SK-N-SH (cell line): ENCODE measurements around the gene PERM1. TPM values are rescaled to one million over a fixed set of nuclear protein-coding genes. Genes with fewer than 3 reads are reported as not detected.

Experiments
- CTCF ChIA-PET: fragments of 300-600, 350-600 bp; formaldehyde crosslinking; extraction: SDS; loops from one replicate; lab custom pipeline; 2021; lab: Yijun Ruan, JAX
- POLR2A ChIA-PET: fragments of 350-600 bp; sonication (Branson Sonifier 250); formaldehyde crosslinking; extraction: SDS; loops from one replicate; lab custom pipeline; 2020; ENCODE audit warnings: antibody characterized with exemption, inconsistent platforms; lab: Yijun Ruan, JAX
- DNase-seq: peaks from one replicate; pipeline ENCODE4 v3.0.0; 2012
- H2AFZ ChIP-seq: fragments of 200-600 bp; sonication (generic); 2 replicates; pipeline ENCODE4 v1.8.1; 2016; ENCODE audit warnings: antibody characterized with exemption, mild to moderate bottlenecking, low read depth
- H3F3A ChIP-seq: fragments of 200-600 bp; sonication (generic); replicated peaks from 2 replicates; pipeline ENCODE3; 2016; ENCODE audit warnings: antibody characterized with exemption, mild to moderate bottlenecking; ENCODE audit not compliant: insufficient read depth
- H3K27ac ChIP-seq, 2 experiments: fragments of 200-500 bp in 1 of 2; fragments of 200-600 bp in 1 of 2; sonication (Bioruptor generic) in 1 of 2; sonication (generic), shearing (Covaris generic) in 1 of 2; 2 replicates each; pipeline versions ENCODE4 v1.5.1 to v1.6.1; 2014 to 2016; ENCODE audit warnings: low read depth in 2 of 2, inconsistent platforms in 1 of 2, low read length in 1 of 2, mild to moderate bottlenecking in 1 of 2, mixed read lengths in 1 of 2
- H3K27me3 ChIP-seq: fragments of 200-600 bp; sonication (generic), shearing (Covaris generic); 2 replicates; pipeline ENCODE4 v1.6.1; 2016; ENCODE audit warnings: mixed run types; ENCODE audit not compliant: insufficient read depth
- H3K36me3 ChIP-seq, 2 experiments: fragments of 200-500 bp in 1 of 2; fragments of 200-600 bp in 1 of 2; sonication (Bioruptor generic) in 1 of 2; sonication (generic) in 1 of 2; replicated peaks in 1 of 2; 2 replicates each; pipeline versions ENCODE3 to v1.5.1; 2014 to 2016; ENCODE audit warnings: low read length in 1 of 2, mild to moderate bottlenecking in 1 of 2; ENCODE audit not compliant: insufficient read depth in 2 of 2, control insufficient read depth in 1 of 2
- H3K4me1 ChIP-seq, 2 experiments: fragments of 200-500 bp in 1 of 2; fragments of 200-600 bp in 1 of 2; sonication (Bioruptor generic) in 1 of 2; sonication (generic), shearing (Covaris generic) in 1 of 2; 2 replicates each; pipeline versions ENCODE4 v1.5.1 to v1.6.1; 2014 to 2016; ENCODE audit warnings: low read depth in 1 of 2, low read length in 1 of 2, mixed run types in 1 of 2; ENCODE audit not compliant: insufficient read depth in 2 of 2, control insufficient read depth in 1 of 2
- H3K4me2 ChIP-seq: fragments of 200-600 bp; sonication (generic), shearing (Covaris generic); 2 replicates; pipeline ENCODE4 v1.6.1; 2017; ENCODE audit warnings: mixed run types
- H3K4me3 ChIP-seq, 2 experiments: fragments of 200-500 bp in 1 of 2; fragments of 200-600 bp in 1 of 2; sonication (Bioruptor generic) in 1 of 2; sonication (generic), shearing (Covaris generic) in 1 of 2; 2 replicates each; pipeline versions ENCODE4 v1.5.1 to v1.8.1; 2014 to 2016; ENCODE audit warnings: low read depth in 2 of 2, inconsistent platforms in 1 of 2, low read length in 1 of 2, mild to moderate bottlenecking in 1 of 2, mixed read lengths in 1 of 2, moderate library complexity in 1 of 2
- H3K79me2 ChIP-seq: fragments of 200-600 bp; sonication (generic); 2 replicates; pipeline ENCODE4 v1.8.1; 2017; ENCODE audit warnings: mild to moderate bottlenecking; ENCODE audit not compliant: insufficient read depth
- H3K9ac ChIP-seq: fragments of 200-600 bp; sonication (generic); 2 replicates; pipeline ENCODE4 v1.6.1; 2017; ENCODE audit warnings: mixed run types
- H3K9me2 ChIP-seq: fragments of 200-600 bp; sonication (generic); 2 replicates; pipeline ENCODE4 v1.6.1; 2017; ENCODE audit warnings: mixed run types
- H3K9me3 ChIP-seq: fragments of 200-600 bp; sonication (generic); 2 replicates; pipeline ENCODE4 v1.6.1; 2017; ENCODE audit warnings: mixed run types, mild to moderate bottlenecking, moderate library complexity
- H4K20me1 ChIP-seq: fragments of 200-600 bp; sonication (generic); 2 replicates; pipeline ENCODE4 v1.6.1; 2017; ENCODE audit warnings: mild to moderate bottlenecking, mixed run types; ENCODE audit not compliant: insufficient read depth
- CHD2 ChIP-seq: fragments of 150-350 bp; IDR thresholded peaks from 2 replicates; pipeline ENCODE4 v1.6.1; 2018; ENCODE audit warnings: low read length; ENCODE audit not compliant: partially characterized antibody
- CTCF ChIP-seq: fragments of 200-600 bp; sonication (generic); IDR thresholded peaks from 2 replicates; pipeline ENCODE4 v1.6.1; 2017; ENCODE audit warnings: antibody characterized with exemption, mild to moderate bottlenecking, moderate library complexity
- ELF1 ChIP-seq: IDR thresholded peaks from 2 replicates; pipeline ENCODE4 v1.4.0; 2012
- EP300 ChIP-seq, 2 experiments: IDR thresholded peaks; 2 replicates each; pipeline versions ENCODE4 v1.4.0 to v1.6.1; 2012; ENCODE audit warnings: borderline replicate concordance in 1 of 2, low read depth in 1 of 2, low read length in 1 of 2
- EZH2phosphoT487 ChIP-seq: fragments of 200-600 bp; sonication (generic); IDR thresholded peaks from 2 replicates; pipeline ENCODE4 v1.6.1; 2017; ENCODE audit warnings: low read depth, mixed run types, mild to moderate bottlenecking, antibody characterized with exemption, moderate library complexity, borderline replicate concordance
- IRF3 ChIP-seq: fragments of 150-350 bp; IDR thresholded peaks from 2 replicates; pipeline ENCODE4 v1.6.1; 2016; ENCODE audit warnings: mild to moderate bottlenecking, low read depth, low read length
- MEF2A ChIP-seq: IDR thresholded peaks from 2 replicates; pipeline ENCODE4 v1.4.0; 2012; ENCODE audit warnings: low read depth, borderline replicate concordance
- NRF1 ChIP-seq: IDR thresholded peaks from 2 replicates; pipeline ENCODE4 v1.6.1; 2012; ENCODE audit warnings: low read depth, mild to moderate bottlenecking, low read length
- POLR2AphosphoS5 ChIP-seq: IDR thresholded peaks from 2 replicates; pipeline ENCODE4 v1.6.1; 2012; ENCODE audit warnings: low read depth, low read length
- RAD21 ChIP-seq: IDR thresholded peaks from 2 replicates; pipeline ENCODE4 v1.6.1; 2012; ENCODE audit warnings: mild to moderate bottlenecking, low read length
- RCOR1 ChIP-seq: fragments of 150-350 bp; IDR thresholded peaks from 2 replicates; pipeline ENCODE4 v1.6.1; 2017; ENCODE audit warnings: antibody characterized with exemption, low read length
- REST ChIP-seq: IDR thresholded peaks from 2 replicates; pipeline ENCODE4 v1.6.1; 2012; ENCODE audit warnings: mild to moderate bottlenecking, low read depth, low read length, moderate library complexity
- TAF1 ChIP-seq: IDR thresholded peaks from 2 replicates; pipeline ENCODE4 v1.6.1; 2012; ENCODE audit warnings: low read depth, mild to moderate bottlenecking, low read length, moderate library complexity, borderline replicate concordance
- USF1 ChIP-seq: IDR thresholded peaks from 2 replicates; pipeline ENCODE4 v1.4.0; 2012; ENCODE audit warnings: low read depth, borderline replicate concordance
- ZBTB33 ChIP-seq: IDR thresholded peaks from 2 replicates; pipeline ENCODE4 v1.4.0; 2012; ENCODE audit warnings: low read depth, borderline replicate concordance
- WGBS: methylation state at CpG from one replicate; pipeline ENCODE4 v1.1.6; 2017; ENCODE audit warnings: low lambda C conversion rate; 5-methylcytosine and 5-hydroxymethylcytosine counted together
- polyA plus RNA-seq, 3 experiments: library from polyadenylated mRNA; depleted of rRNA; stranded (reverse); fragments of >200 nt; gene quantifications; 2 replicates each; pipeline ENCODE4 v1.2.3, GENCODE V29; 2012

PERM1 gene
- polyA plus RNA-seq, 1 of the 3 experiments (the other 2 are of a cell fraction), result 0.25 TPM

- ChIA-PET CTCF (interaction anchor here (1.6 to 6.0 kb wide), 4 partner anchors 11 to 269 kb away, joined by 6 to 52 read pairs (median 26); no protein-coding TSS in a partner anchor), POLR2A (no interaction called here)
- H3F3A ChIP-seq, result no peaks in the 10 kb centered on the region
- H4K20me1 ChIP-seq, result peaks cover 6% of the 10 kb centered on the region; the same call in 1 of the 2 replicates
- no peaks in the 10 kb centered on the region for H3K9me2 ChIP-seq
- H2AFZ ChIP-seq, result no peak overlapping the region
- no peaks in the 10 kb centered on the region for H3K79me2 ChIP-seq
- H3K4me2 ChIP-seq, result no peak overlapping the region
- TF ChIP-seq USF1 (no peak), REST (no peak), TAF1 (no peak), RCOR1 (no peak), MEF2A (no peak), POLR2AphosphoS5 (no peak), ELF1 (no peak), CHD2 (no peak), CTCF (no peak), RAD21 (no peak), IRF3 (no peak), EP300 (IDR thresholded peaks at IDR 0.05; ENCODE audit: borderline replicate concordance in 1 of 2, low read depth in 1 of 2, low read length in 1 of 2) (no peak), NRF1 (no peak), EZH2phosphoT487 (no peak), ZBTB33 (no peak)
- TF ChIP-seq, all 33 proteins: peak for 0
- WGBS, result 84% methylated on average over 6 of the region's 27 CpGs
- Histone ChIP-seq H3K36me3 (peaks cover 0 to 8% of the 10 kb centered on the region in 2 experiments), H3K9ac (no peak overlapping the region), H3K27me3 (no peaks in the 10 kb centered on the region), H3K4me3 (no peak overlapping the region), H3K27ac (no peak overlapping the region), H3K4me1 (peaks cover 0 to 10% of the 10 kb centered on the region in 2 experiments; a peak in 1 of 4 replicates), H3K9me3 (no peaks in the 10 kb centered on the region)
- DNase-seq, result no peak
Observed at GRCh38 chr1:1022302-1023009, 40.6 kb upstream of the PERM1 start.
